HFFc6 (cell line): ENCODE measurements around the gene PTPRN2. TPM values are rescaled to one million over a fixed set of nuclear protein-coding genes. Genes with fewer than 3 reads are reported as not detected.

Source experiments
- DNase-seq: peaks from one replicate; pipeline ENCODE4 v3.0.0-alpha.2; 2018
- H3K27ac Mint-ChIP-seq: 2 replicates; pipeline ENCODE4 v1.8.0; 2020; ENCODE audit warnings: mild to moderate bottlenecking, mixed read lengths
- H3K27me3 Mint-ChIP-seq: 2 replicates; pipeline ENCODE4 v1.8.0; 2021; ENCODE audit warnings: mild to moderate bottlenecking, moderate library complexity, mixed read lengths; ENCODE audit not compliant: insufficient read depth
- H3K36me3 Mint-ChIP-seq: 2 replicates; pipeline ENCODE4 v1.8.0; 2021; ENCODE audit warnings: low read depth, mixed read lengths
- H3K4me1 Mint-ChIP-seq: 2 replicates; pipeline ENCODE4 v1.8.0; 2020; ENCODE audit warnings: low read depth, mixed read lengths
- H3K4me3 Mint-ChIP-seq: 2 replicates; pipeline ENCODE4 v1.8.0; 2020; ENCODE audit warnings: mild to moderate bottlenecking, moderate library complexity, mixed read lengths
- H3K9me3 Mint-ChIP-seq: 2 replicates; pipeline ENCODE4 v1.8.0; 2020; ENCODE audit warnings: mild to moderate bottlenecking, mixed read lengths
- CTCF ChIP-seq: fragments of 200-600 bp; sonication (generic); IDR thresholded peaks from 2 replicates; pipeline ENCODE4 v1.5.0; 2021; ENCODE audit warnings: antibody characterized with exemption, mild to moderate bottlenecking
- total RNA-seq, 6 experiments: library from RNA; stranded (reverse); fragmentation: NEBNext Ultra II Directional; extraction: Animal tissue kit (Norgen Biotek cat#: 25700); gene quantifications; 2 replicates in 1 of 6; 3 replicates in 5 of 6; pipeline ENCODE4 v1.2.3, GENCODE V29; 2021

PTPRN2 gene
- total RNA-seq, 6 experiments from 2014 or later, result 0.05 to 0.27 (median 0.23) TPM

- peaks cover 29% of the 10 kb centered on the region; the same call in 1 of the 2 replicates for H3K9me3 Mint-ChIP-seq
- H3K4me1 Mint-ChIP-seq, result no peaks in the 10 kb centered on the region
- H3K27me3 Mint-ChIP-seq, result peaks cover 5% of the 10 kb centered on the region
- no peak for DNase-seq
- no peak for TF ChIP-seq CTCF
- no peak overlapping the region for H3K27ac Mint-ChIP-seq
- H3K4me3 Mint-ChIP-seq, result no peak overlapping the region
- peaks cover 3% of the 10 kb centered on the region; the same call in 1 of the 2 replicates for H3K36me3 Mint-ChIP-seq
These were observed 1033.0 kb downstream of the PTPRN2 start for GRCh38 chr7:157554393-157555238.

- Mint-ChIP-seq H3K36me3 (peaks cover 4% of the 10 kb centered on the region; the same call in 1 of the 2 replicates), H3K9me3 (peaks cover 27% of the 10 kb centered on the region; the same call in 1 of the 2 replicates), H3K4me3 (no peak overlapping the region), H3K4me1 (no peaks in the 10 kb centered on the region), H3K27ac (no peak overlapping the region), H3K27me3 (peaks cover 6% of the 10 kb centered on the region)
- no peak for DNase-seq
- TF ChIP-seq CTCF, result no peak
These were observed 1034.4 kb downstream of the PTPRN2 start for GRCh38 chr7:157553256-157553655.

- Mint-ChIP-seq H3K27ac (no peak overlapping the region), H3K4me1 (no peaks in the 10 kb centered on the region), H3K4me3 (no peak overlapping the region), H3K36me3 (peaks cover 4% of the 10 kb centered on the region; the same call in 1 of the 2 replicates), H3K27me3 (peaks cover 6% of the 10 kb centered on the region), H3K9me3 (peaks cover 34% of the 10 kb centered on the region; the same call in 1 of the 2 replicates)
- TF ChIP-seq CTCF, result no peak
- DNase-seq, result no peak
These were observed 1035.2 kb downstream of the PTPRN2 start for GRCh38 chr7:157552295-157552993.

- Mint-ChIP-seq H3K4me3 (no peak overlapping the region), H3K27me3 (peaks cover 6% of the 10 kb centered on the region), H3K9me3 (peaks cover 34% of the 10 kb centered on the region; the same call in 1 of the 2 replicates), H3K27ac (no peak overlapping the region), H3K4me1 (no peaks in the 10 kb centered on the region), H3K36me3 (peaks cover 4% of the 10 kb centered on the region; the same call in 1 of the 2 replicates)
- TF ChIP-seq CTCF, result no peak
- DNase-seq, result no peak
These were observed 1036.1 kb downstream of the PTPRN2 start for GRCh38 chr7:157551325-157552070.
